Activated gamma-delta T cell (primary cell): ENCODE measurements around the gene MYH10.

Experiments used
- DNase-seq: peaks from one replicate; lab custom pipeline; 2025; lab: John Stamatoyannopoulos, UW

MYH10 gene

GRCh38 chr17:8474826-8475225 lies 155.7 kb downstream of the MYH10 start:
- DNase-seq, result no peak

DNA sequence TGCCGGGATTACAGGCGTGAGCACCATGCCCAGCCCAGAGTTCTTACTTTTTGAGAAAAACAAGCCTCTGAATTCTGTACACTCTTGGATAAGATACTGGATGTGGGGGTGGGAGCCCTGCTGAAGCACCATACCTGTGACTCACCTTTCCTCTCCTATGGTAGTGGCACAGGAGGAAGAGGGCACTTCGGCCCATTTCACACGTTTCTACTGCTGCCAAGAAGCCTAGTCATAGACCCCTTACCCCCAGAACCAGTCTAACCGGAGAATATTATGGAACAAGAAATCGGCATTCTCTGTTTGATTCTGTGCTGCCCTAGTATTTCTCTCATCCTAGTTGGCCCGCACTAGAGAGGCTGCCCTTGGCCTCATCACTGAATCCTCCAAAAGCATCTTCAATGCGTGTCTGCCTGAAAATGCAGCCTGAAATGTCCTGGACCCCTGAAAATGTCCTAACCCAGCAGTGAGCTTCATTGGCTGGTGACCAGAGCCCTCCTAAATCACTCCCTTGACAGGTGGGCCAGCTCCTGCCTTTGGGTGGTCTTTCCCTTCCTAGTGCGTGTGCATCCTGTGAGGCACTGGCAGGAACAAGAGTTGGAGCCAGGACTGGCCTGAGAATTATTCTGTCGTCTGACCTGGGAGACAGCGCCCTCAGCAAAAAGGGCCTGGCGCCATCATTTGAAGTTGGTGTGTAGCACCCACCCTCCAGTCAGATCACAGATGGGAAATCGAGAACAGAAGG lies 156.9 kb downstream of the MYH10 start:
- DNase-seq, result no peak

GRCh38 chr17:8472663-8473062 lies 157.9 kb downstream of the MYH10 start:
- DNase-seq, result no peak

GRCh38 chr17:8470447-8471047 lies 160.0 kb downstream of the MYH10 start:
- DNase-seq, result no peak

- DNase-seq, result no peak
Observed at GRCh38 chr17:8469964-8470363, 160.6 kb downstream of the MYH10 start.

- DNase-seq, result no peak
Observed at GRCh38 chr17:8468980-8469379, 161.5 kb downstream of the MYH10 start.

GRCh38 chr17:8468127-8468526 lies 162.4 kb downstream of the MYH10 start:
- no peak for DNase-seq

DNA sequence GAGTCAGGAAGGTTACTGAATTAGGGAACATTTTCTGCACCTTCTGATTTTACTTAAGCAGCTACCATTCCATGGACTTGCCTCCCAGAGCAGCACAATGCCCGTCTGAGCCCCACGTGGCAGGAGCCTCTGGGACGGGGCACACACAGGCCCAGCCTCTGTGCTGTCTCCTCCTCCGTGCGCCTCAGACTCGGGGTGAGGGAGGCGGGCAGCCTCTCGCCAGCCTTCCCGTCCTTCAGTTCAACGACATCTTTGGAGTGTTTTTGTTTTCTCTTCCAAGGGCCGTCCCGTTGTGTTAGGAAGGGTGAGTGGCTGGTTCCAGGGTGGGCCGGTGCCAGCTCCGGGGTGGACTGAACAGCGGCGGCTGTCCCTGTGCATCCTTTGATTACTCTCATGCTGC lies 163.0 kb downstream of the MYH10 start:
- DNase-seq, result no peak

- no peak for DNase-seq
Observed at GRCh38 chr17:8466873-8467272, 163.7 kb downstream of the MYH10 start.

- DNase-seq, result no peak
Observed at GRCh38 chr17:8466456-8466855, 164.1 kb downstream of the MYH10 start.

- no peak for DNase-seq
Observed at GRCh38 chr17:8465759-8466158, 164.8 kb downstream of the MYH10 start.

GRCh38 chr17:8465356-8465755 lies 165.2 kb downstream of the MYH10 start:
- DNase-seq, result no peak

GRCh38 chr17:8464941-8465340 lies 165.6 kb downstream of the MYH10 start:
- DNase-seq, result no peak

DNA sequence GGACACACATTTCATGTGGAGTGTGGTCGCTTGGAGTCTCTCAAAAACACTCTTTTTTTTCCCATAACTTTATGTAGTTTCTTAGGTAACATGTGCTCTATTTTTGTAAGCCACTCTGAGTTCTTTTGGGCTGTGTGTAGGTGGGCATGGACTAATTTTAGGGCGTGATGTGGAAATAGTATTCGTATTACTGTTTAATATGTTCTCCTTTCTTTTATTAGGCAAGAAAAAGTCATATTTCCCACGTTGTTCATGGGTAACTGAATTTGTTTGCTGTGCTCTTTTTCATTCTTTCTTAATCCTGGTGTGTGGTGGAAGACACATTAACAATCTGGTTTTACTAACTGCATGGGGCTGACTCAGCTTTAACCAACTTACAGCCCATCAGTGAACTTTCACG lies 167.4 kb downstream of the MYH10 start:
- DNase-seq, result no peak

- DNase-seq, result no peak
Observed at GRCh38 chr17:8462564-8462963, 168.0 kb downstream of the MYH10 start.

GRCh38 chr17:8459831-8460230 lies 170.7 kb downstream of the MYH10 start:
- DNase-seq, result no peak

DNA sequence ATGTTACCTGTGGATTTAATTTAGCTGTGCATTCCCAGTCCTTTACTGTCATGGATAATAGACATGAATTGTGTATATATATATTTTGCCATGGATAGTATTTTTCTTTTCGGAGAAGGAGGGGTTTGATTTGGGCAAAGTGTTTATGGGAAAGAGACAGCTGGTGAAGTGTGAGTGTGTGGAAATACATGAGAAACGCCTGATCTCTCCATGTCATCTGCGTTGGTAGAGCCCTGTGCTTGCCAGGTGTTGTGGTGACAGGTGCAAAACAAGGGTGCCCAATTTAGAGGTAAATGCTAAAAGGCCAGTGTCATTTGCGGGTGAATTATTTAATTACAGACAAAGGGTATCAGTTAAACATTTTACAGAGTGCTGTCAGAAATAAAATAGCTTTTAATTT lies 171.4 kb downstream of the MYH10 start:
- DNase-seq, result no peak

GRCh38 chr17:8458128-8458527 lies 172.4 kb downstream of the MYH10 start:
- no peak for DNase-seq

DNA sequence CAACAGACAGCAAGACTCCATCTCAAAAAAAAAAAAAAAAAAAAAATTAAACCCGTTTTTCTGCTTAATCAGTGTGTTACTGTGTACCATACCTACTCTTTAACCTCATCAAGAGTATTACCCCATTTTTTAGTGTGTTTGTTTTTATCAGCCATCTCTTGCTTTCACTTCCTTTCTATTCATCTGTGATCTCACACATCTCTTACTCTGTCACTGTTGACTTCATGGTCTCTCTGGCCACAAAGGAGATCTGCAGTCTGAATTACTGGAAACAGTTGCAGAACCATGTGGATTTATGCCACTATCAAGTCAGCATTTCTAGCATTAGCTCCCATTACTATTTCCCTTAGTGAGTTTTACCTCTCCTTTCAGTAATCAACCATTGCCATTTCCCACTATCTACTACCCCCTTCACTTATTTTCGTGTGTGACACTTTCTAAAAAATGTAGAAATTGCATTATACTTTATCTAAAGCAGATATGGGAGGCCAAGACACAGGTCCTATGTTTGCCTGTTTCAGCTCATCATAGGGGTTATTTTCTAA lies 174.8 kb downstream of the MYH10 start:
- no peak for DNase-seq

DNA sequence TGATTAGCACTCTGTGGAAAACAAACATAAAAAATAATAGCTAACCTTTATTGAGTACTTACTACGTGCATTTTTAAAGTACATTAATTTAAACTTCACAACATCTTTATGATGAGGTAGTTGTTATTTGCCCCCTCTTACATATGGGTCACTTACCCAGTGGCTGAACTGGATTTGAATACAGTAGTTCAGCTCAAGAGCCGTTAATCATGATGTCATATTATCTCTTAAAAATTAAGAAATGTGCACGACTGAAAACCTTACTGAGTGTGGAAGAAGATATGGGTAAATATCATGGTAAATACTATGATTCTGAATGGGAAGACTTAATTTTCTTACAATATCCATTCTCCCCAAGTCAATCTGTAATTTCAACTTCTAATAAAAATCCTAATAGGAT lies 177.2 kb downstream of the MYH10 start:
- no peak for DNase-seq

DNA sequence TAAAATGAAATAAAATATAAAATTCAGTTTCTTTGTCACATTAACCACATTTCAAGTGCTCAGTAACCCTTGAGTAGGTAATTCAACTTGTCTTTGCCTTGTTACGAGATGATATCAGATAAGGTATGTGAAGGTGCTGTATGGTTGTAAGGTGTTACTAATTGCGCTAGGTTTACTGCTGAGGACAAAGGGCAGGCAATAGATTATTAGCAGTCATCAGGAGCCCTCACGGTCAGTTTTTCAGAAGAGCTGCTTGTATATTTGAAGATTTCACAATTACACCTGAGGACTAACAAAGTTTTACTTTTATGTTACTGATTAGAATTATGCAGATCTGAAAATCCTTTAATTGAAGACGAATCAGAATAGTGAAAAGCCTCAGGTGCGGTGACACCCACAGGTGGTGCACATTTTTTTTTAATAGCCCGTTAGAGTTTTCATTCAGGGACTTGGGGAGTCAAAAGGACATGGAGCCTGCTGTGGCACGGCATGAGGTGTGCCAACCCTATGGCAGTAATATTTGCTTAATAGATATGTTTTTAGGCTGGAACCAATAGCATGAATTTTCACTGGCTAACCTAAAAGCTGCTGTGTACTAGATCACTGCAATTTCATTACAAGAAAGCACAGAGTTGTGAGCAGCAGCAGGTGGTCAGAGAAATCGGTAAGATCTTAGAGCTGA lies 178.5 kb downstream of the MYH10 start:
- no peak for DNase-seq

- DNase-seq, result no peak
Observed at GRCh38 chr17:8448310-8448709, 182.2 kb downstream of the MYH10 start.

DNA sequence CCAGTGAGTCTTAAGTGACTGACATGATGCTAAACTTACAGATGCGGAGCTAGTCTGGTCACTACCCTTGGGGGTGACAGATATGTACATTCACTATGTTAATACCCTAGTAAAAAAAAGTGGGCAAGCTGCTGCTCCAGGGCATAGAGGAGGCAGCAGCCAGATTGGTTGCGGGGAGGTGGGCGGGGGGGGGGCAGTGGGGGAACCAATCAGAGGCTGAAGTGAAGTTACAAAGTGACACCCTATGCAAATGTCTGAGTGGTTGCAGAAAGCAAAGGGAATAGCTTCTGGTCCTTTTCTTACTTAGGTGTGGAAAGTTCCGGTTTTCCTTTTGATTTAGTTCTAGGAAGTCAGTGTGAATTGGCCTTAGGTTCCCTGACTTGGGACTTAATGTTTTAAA lies 182.7 kb downstream of the MYH10 start:
- no peak for DNase-seq
